GM21529 (cell line): ENCODE measurements around the gene ALDH1A3.

Experiments used
- ATAC-seq: cut with Tn5 transposase; IDR thresholded peaks from one replicate; pipeline ENCODE4 v1.9.1; 2021; ENCODE audit not compliant: unreplicated experiment

ALDH1A3 gene

GRCh38 chr15:100947760-100948429 lies 68.3 kb downstream of the ALDH1A3 start:
- peak; percentile 48 for ATAC-seq

- ATAC-seq = no peak
Observed at GRCh38 chr15:100948430-100948762, 68.8 kb downstream of the ALDH1A3 start.

GRCh38 chr15:100949691-100950090 lies 70.1 kb downstream of the ALDH1A3 start:
- ATAC-seq = no peak

- ATAC-seq = no peak
Observed at GRCh38 chr15:100951965-100952364, 72.3 kb downstream of the ALDH1A3 start.

GRCh38 chr15:100952566-100952965 lies 72.9 kb downstream of the ALDH1A3 start:
- no peak for ATAC-seq

GRCh38 chr15:100958326-100959065 lies 78.9 kb downstream of the ALDH1A3 start:
- peak; percentile 53 for ATAC-seq

GRCh38 chr15:100959066-100960050 lies 79.7 kb downstream of the ALDH1A3 start:
- no peak for ATAC-seq
